Sigmoid colon (tissue), 4 donors: ENCODE results near the gene EPB41L3.

Source experiments
- EP300 ChIP-seq, 4 donors: sonication (generic); formaldehyde crosslinking; IDR thresholded peaks; one replicate each; pipeline ENCODE4 v1.6.1; 2017; ENCODE audit warnings: antibody characterized with exemption in 4 of 4
- POLR2A ChIP-seq, 2 donors: fragments of 450-650 bp; IDR thresholded peaks; one replicate each; pipeline ENCODE4 v1.6.1; 2016; ENCODE audit warnings: antibody characterized with exemption in 2 of 2, mild to moderate bottlenecking in 2 of 2, moderate library complexity in 2 of 2
- POLR2AphosphoS5 ChIP-seq, 4 donors: sonication (generic); formaldehyde crosslinking; IDR thresholded peaks; one replicate each; pipeline ENCODE4 v1.6.1; 2017; ENCODE audit warnings: antibody characterized with exemption in 4 of 4
- TF ChIP-seq, protein P1 (sequence below), 4 experiments: fragments of 450-650 bp in 3 of 4; fragments of 200-600 bp in 1 of 4; IDR thresholded peaks; one replicate each; pipeline ENCODE4 v1.5.1; 2016 to 2019; ENCODE audit warnings: antibody characterized with exemption in 4 of 4, mild to moderate bottlenecking in 3 of 4, moderate library complexity in 2 of 4

DNA sequence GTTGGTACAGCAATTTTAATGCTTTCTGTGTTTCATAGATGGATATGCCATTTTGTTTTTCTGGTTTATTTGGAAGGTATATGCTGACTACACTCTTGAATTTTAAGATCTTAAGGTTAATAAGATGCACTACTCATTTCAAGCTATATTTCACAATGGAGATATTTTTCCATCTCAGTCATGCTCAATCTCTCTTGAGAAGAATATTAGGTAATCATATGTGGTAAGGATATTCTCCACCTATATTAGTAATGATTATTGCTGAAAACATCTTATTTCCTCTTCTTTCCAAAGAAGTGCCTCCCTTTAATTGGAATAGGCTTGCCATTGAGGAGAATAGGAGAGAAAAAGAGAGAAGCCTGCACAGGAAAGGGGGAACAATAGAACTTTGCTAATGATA is 40.1 kb downstream of the EPB41L3 start:
- TF ChIP-seq, protein P1, sequence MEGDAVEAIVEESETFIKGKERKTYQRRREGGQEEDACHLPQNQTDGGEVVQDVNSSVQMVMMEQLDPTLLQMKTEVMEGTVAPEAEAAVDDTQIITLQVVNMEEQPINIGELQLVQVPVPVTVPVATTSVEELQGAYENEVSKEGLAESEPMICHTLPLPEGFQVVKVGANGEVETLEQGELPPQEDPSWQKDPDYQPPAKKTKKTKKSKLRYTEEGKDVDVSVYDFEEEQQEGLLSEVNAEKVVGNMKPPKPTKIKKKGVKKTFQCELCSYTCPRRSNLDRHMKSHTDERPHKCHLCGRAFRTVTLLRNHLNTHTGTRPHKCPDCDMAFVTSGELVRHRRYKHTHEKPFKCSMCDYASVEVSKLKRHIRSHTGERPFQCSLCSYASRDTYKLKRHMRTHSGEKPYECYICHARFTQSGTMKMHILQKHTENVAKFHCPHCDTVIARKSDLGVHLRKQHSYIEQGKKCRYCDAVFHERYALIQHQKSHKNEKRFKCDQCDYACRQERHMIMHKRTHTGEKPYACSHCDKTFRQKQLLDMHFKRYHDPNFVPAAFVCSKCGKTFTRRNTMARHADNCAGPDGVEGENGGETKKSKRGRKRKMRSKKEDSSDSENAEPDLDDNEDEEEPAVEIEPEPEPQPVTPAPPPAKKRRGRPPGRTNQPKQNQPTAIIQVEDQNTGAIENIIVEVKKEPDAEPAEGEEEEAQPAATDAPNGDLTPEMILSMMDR (IDR thresholded peaks at IDR 0.05), result no peak
- TF ChIP-seq EP300 (IDR thresholded peaks at IDR 0.05), result no peak
- no peak for TF ChIP-seq POLR2A (IDR thresholded peaks at IDR 0.05)
- no peak for TF ChIP-seq POLR2AphosphoS5 (IDR thresholded peaks at IDR 0.05)
